ENCODE data around the gene MCM7. TPM values are rescaled to one million over a fixed set of nuclear protein-coding genes. Genes with fewer than 3 reads are reported as not detected.
A peak's percentile ranks its signal among the peaks of the same experiment; 100 is the strongest.

The MCM7 gene
- total and polyA plus RNA-seq, 7 donors: 29.6 to 99.3 (median 34.2) TPM

DNA sequence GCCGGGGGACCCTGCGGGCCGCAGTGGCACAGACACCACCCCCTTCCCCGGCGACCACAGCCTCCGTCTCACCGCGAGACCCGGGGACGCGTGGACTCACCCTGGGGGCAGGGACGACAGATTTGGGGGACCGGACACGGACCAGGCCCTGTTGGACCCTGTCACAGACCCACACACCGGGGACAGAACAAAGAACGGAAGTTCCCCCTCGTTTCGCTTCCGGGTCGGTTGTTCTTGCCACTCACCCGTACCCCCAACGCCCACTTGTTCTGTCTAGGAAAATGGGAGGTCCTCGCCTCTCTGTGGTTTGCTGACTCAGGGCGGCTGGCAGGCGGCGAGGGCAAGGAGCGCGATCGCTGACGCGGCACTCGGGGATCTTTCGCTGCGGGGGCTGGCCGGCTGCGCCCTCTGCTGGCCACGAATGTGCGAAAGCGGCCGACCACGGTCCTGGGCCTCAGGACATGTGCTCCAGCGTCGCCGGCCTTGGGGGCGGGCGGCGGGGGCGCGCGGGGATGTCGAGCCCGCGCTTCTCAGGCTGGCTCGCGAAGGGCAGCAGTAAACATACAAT lies 19.6 kb downstream of the MCM7 start, which contains the start of gene ZNF3:
Gene ZNF3, minus strand, starts transcription at position 189 of the 568 bp plus-strand sequence. CDS start 4,366 bp downstream, outside the sequence.
- Histone ChIP-seq H3K4me3 (peak within 1 kb of the TSS; percentile 85 to 96 (median 89)), H3K9me3 (no peaks in the 10 kb centered on the region), H3K27me3 (no peaks in the 10 kb centered on the region), H3K4me1 (peaks cover 0 to 55% (median 48%) of the 10 kb centered on the region in 4 donors), H3K27ac (peak within 1 kb of the TSS; percentile 88 to 89 (median 89)), H3K36me3 (peaks cover 3 to 31% (median 12%) of the 10 kb centered on the region in 4 donors)
- intact Hi-C loops (cut with DNase I): loop anchor here (1.0 to 10.0 kb wide), 5 partner anchors 15 to 167 kb away; partner anchors contain the start of genes TRIM4, ZKSCAN1 and ZSCAN21
- peak; percentile 99 for DNase-seq
- WGBS, 2 donors: 0 to 1% methylated on average over 55 of the region's 55 CpGs
- TF ChIP-seq, protein P1, sequence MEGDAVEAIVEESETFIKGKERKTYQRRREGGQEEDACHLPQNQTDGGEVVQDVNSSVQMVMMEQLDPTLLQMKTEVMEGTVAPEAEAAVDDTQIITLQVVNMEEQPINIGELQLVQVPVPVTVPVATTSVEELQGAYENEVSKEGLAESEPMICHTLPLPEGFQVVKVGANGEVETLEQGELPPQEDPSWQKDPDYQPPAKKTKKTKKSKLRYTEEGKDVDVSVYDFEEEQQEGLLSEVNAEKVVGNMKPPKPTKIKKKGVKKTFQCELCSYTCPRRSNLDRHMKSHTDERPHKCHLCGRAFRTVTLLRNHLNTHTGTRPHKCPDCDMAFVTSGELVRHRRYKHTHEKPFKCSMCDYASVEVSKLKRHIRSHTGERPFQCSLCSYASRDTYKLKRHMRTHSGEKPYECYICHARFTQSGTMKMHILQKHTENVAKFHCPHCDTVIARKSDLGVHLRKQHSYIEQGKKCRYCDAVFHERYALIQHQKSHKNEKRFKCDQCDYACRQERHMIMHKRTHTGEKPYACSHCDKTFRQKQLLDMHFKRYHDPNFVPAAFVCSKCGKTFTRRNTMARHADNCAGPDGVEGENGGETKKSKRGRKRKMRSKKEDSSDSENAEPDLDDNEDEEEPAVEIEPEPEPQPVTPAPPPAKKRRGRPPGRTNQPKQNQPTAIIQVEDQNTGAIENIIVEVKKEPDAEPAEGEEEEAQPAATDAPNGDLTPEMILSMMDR (IDR thresholded peaks at IDR 0.05): peak; percentile 80 to 93 (median 91)
- TF ChIP-seq POLR2AphosphoS5 (IDR thresholded peaks at IDR 0.05): peak; percentile 66 to 95 (median 89)
- TF ChIP-seq EP300 (IDR thresholded peaks at IDR 0.05): peak in 2 of 4 donors; percentile 46 to 62
- TF ChIP-seq POLR2A (IDR thresholded peaks at IDR 0.05): peak; percentile 57 to 70

DNA sequence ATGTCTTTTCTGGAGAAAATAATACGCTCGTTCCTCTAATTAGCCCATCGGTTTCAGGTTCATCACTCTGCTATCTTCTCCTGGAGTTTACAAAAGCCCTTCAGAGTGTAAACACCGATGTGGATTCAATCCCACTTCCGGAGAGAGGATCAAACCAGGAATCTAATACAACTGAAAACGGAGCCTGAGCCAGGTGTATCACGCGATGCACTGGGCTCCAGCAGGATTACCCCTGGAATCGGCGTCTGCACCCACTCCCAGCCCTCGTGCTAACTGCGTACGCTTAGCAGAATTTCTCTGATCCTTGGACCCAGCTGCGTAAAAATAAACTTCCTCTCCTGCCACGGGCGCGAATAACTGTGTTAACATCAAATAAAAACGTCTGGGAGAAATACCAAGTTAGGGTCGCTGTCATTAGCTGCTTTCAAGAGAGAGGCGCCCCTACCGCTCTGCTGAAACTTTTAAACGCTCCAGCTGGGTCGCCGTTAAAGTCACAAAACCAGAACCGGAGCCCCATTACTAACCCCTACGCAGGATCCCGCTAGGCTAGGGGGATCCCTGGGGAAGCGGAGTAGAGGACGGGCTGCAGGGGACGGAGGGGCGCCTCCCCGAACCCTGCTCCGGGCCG lies 20.2 kb downstream of the MCM7 start:
- no peaks in the 10 kb centered on the region for H3K9me3 ChIP-seq
- no peaks in the 10 kb centered on the region for H3K27me3 ChIP-seq
- WGBS, 2 donors: 1% methylated on average over 34 of the region's 34 CpGs
- TF ChIP-seq, protein P1 (IDR thresholded peaks at IDR 0.05): no peak
- TF ChIP-seq POLR2AphosphoS5 (IDR thresholded peaks at IDR 0.05) (no peak), POLR2A (IDR thresholded peaks at IDR 0.05) (no peak), EP300 (IDR thresholded peaks at IDR 0.05) (no peak)
- peaks cover 0 to 49% (median 42%) of the 10 kb centered on the region in 4 donors for H3K4me1 ChIP-seq
- peaks cover 9 to 37% (median 18%) of the 10 kb centered on the region in 4 donors for H3K36me3 ChIP-seq
- H3K4me3 ChIP-seq: peak overlapping the region; percentile 85 to 96 (median 89)
- H3K27ac ChIP-seq: peak overlapping the region; percentile 88 to 89 (median 89)
- intact Hi-C loops (cut with DNase I): loop anchor here (1.0 to 10.0 kb wide), 5 partner anchors 14 to 166 kb away; partner anchors contain the start of genes TRIM4, ZKSCAN1 and ZSCAN21
- DNase-seq: no peak

DNA sequence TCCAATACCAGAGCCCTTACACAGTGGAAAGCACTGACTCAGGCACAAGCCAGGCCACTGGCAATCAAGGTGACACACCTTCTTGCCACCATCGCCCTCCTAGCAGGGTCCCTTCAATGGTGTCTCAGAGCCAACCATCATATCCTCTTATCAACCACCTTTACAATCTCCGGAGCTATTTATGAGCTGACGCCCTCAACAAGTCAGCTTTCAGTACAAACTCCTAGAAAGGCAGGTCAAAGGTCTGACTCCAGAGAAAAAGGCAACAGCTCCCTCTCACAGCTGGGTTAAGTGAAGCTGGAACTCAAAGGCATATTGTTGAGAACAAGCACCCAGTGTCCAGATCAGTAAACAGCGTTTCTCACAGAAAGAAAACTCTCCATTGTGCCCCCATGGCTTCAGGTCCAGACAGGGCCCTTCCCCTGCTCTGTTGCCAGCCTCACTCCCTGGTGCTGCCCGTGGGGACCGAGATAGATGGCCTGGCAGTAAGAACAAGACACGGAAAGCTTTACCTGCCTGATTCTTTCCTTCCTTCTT lies 22.1 kb downstream of the MCM7 start:
- no peak for DNase-seq
- intact Hi-C loops (cut with DNase I): no loop called here
- peaks cover 0 to 37% (median 33%) of the 10 kb centered on the region in 4 donors for H3K4me1 ChIP-seq
- no peak for TF ChIP-seq POLR2A (IDR thresholded peaks at IDR 0.05)
- TF ChIP-seq EP300 (IDR thresholded peaks at IDR 0.05): no peak
- TF ChIP-seq, protein P1 (IDR thresholded peaks at IDR 0.05): no peak
- 23 to 66% methylated on average over 7 of the region's 7 CpGs for WGBS, 2 donors
- H3K27me3 ChIP-seq: no peaks in the 10 kb centered on the region
- no peaks in the 10 kb centered on the region for H3K9me3 ChIP-seq
- peak overlapping the region in 1 of 4 donors; percentile 32 for H3K27ac ChIP-seq
- no peak overlapping the region for H3K4me3 ChIP-seq
- peaks cover 26 to 56% (median 36%) of the 10 kb centered on the region in 4 donors for H3K36me3 ChIP-seq

DNA sequence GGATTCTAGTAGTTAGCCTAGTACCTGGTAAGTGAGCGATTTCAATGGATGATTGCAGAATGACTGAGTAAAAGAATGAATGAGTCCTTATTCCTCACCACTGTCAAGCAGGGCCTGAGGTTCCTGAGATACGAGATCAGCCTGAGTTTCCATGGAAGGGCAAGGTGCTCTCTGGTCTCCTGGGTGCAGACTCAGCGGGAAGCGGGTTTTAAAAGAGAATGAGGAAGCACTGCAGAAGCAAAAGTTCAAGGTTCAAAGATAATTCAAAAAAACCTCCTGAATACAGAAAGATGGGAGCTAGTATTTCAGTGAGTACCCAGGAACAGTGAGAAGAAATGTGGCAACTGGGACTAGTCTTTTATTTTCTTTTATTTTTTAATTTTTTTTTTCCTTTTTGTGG lies 24.0 kb downstream of the MCM7 start:
- WGBS, 2 donors: 37 to 81% methylated on average over 4 of the region's 4 CpGs
- H3K4me3 ChIP-seq: no peak overlapping the region
- peaks cover 45 to 75% (median 54%) of the 10 kb centered on the region in 4 donors for H3K36me3 ChIP-seq
- TF ChIP-seq EP300 (IDR thresholded peaks at IDR 0.05) (no peak), POLR2A (IDR thresholded peaks at IDR 0.05) (no peak), POLR2AphosphoS5 (IDR thresholded peaks at IDR 0.05) (no peak)
- TF ChIP-seq, protein P1 (IDR thresholded peaks at IDR 0.05): no peak
- H3K9me3 ChIP-seq: peaks cover 0 to 3% (median 0%) of the 10 kb centered on the region in 4 donors
- intact Hi-C loops (cut with DNase I): no loop called here
- H3K27me3 ChIP-seq: no peaks in the 10 kb centered on the region
- no peak for DNase-seq
- peaks cover 0 to 30% (median 26%) of the 10 kb centered on the region in 4 donors for H3K4me1 ChIP-seq
- H3K27ac ChIP-seq: no peak overlapping the region

Measured in sigmoid colon (tissue), 7 donors.